Measurements from ENCODE around the gene ST3GAL4.
A peak's percentile ranks its signal among the peaks of the same experiment; 100 is the strongest.

GRCh38 chr11:126391970-126392632 is 36.6 kb downstream of the ST3GAL4 start:
- TF ChIP-seq CEBPB (IDR thresholded peaks at IDR 0.05; ENCODE audit: low read depth, low read length) = no peak
- TF ChIP-seq POLR2A (IDR thresholded peaks at IDR 0.05; ENCODE audit: control extremely low read depth in 1 of 2, low read depth in 2 of 2, low read length in 2 of 2) = no peak
- TF ChIP-seq POLR2AphosphoS5 (IDR thresholded peaks at IDR 0.05; ENCODE audit: low read depth, low read length) = no peak
- TF ChIP-seq CTCF (IDR thresholded peaks at IDR 0.05; ENCODE audit: control extremely low read depth in 1 of 3, insufficient read depth in 1 of 3, low read depth in 1 of 3, low read length in 3 of 3) = peak; percentile 60 to 67 (median 64)
- TF ChIP-seq EGR1 (IDR thresholded peaks at IDR 0.05; ENCODE audit: borderline replicate concordance, low read depth, low read length) = no peak
- no peak for TF ChIP-seq CBX5 (IDR thresholded peaks at IDR 0.05; ENCODE audit: low read depth, low read length)
- no peak; a peak in 1 of 4 replicates for TF ChIP-seq SIN3A (conservative IDR thresholded peaks at IDR 0.05 in 1 of 2, IDR thresholded peaks at IDR 0.05 in 1 of 2; ENCODE audit: low read depth in 1 of 2, low read length in 2 of 2)
- no peak for TF ChIP-seq TCF12 (IDR thresholded peaks at IDR 0.05; ENCODE audit: low read depth, low read length)
- no peak for TF ChIP-seq GABPA (IDR thresholded peaks at IDR 0.05; ENCODE audit: borderline replicate concordance, insufficient read depth, low read length)
- no peak for TF ChIP-seq SUZ12 (IDR thresholded peaks at IDR 0.05; ENCODE audit: low read length)
- TF ChIP-seq JUN (IDR thresholded peaks at IDR 0.05; ENCODE audit: low read depth, low read length) = no peak
- TF ChIP-seq MAX (IDR thresholded peaks at IDR 0.05) = 0 out of 2 replicates have a peak, but pooled peaks have one; percentile 26
- no peak for TF ChIP-seq EZH2 (IDR thresholded peaks at IDR 0.05; ENCODE audit: low read depth, low read length, severe bottlenecking)
- TF ChIP-seq PHF8 (conservative IDR thresholded peaks at IDR 0.05; ENCODE audit: low read depth, low read length) = no peak
